GM12878 (cell line): ENCODE measurements around the gene SIL1.

Experiments
- BHLHE40 ChIP-seq, 2 experiments: fragments of 450-650 bp in 1 of 2; IDR thresholded peaks; 2 replicates each; pipeline ENCODE4 v1.6.1; 2011 to 2017; ENCODE audit warnings: low read depth in 2 of 2, borderline replicate concordance in 1 of 2, improper control_type of control experiment in 1 of 2, low read length in 1 of 2, mild to moderate bottlenecking in 1 of 2
- CEBPB ChIP-seq, 2 experiments: fragments of 150-350 bp in 1 of 2; IDR thresholded peaks; 2 replicates each; pipeline ENCODE4 v1.6.1; 2012 to 2014; ENCODE audit warnings: low read depth in 2 of 2, low read length in 2 of 2, borderline replicate concordance in 1 of 2, inconsistent platforms in 1 of 2
- DPF2 ChIP-seq: fragments of 450-650 bp; IDR thresholded peaks from 2 replicates; pipeline ENCODE4 v1.6.1; 2017; ENCODE audit warnings: mild to moderate bottlenecking
- FOS ChIP-seq: IDR thresholded peaks from 3 replicates; pipeline ENCODE4 v1.6.1; 2011; ENCODE audit warnings: borderline replicate concordance; ENCODE audit not compliant: insufficient read length; ENCODE audit errors: extremely low read depth
- TAF1 ChIP-seq: IDR thresholded peaks from 2 replicates; pipeline ENCODE4 v1.6.1; 2011; ENCODE audit warnings: mild to moderate bottlenecking, low read depth, low read length, borderline replicate concordance
- TF ChIP-seq, protein P1 (sequence below): fragments of 450-650 bp; IDR thresholded peaks from 2 replicates; pipeline ENCODE4 v1.6.1; 2018; ENCODE audit warnings: mild to moderate bottlenecking, low read depth, moderate library complexity; ENCODE audit not compliant: partially characterized antibody

DNA sequence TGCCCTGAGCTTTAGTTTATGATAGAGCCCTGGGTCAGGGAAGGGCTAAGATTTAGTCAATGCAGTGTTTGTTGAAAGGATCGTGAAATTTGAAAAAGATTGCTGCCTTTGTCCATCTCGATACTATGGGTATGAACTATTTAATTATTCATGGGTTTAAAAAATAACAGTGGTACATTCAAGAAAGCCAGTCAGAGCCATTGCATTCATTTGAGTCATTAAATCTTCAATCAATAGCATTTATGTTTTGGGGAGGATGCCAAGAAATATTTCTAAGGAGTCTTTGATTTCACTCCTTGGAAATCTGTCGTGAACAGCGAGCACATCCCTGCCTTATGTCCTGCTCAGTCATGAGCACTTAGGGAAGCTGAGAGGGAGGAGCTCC is 268.6 kb downstream of the SIL1 start:
- TF ChIP-seq, protein P1, sequence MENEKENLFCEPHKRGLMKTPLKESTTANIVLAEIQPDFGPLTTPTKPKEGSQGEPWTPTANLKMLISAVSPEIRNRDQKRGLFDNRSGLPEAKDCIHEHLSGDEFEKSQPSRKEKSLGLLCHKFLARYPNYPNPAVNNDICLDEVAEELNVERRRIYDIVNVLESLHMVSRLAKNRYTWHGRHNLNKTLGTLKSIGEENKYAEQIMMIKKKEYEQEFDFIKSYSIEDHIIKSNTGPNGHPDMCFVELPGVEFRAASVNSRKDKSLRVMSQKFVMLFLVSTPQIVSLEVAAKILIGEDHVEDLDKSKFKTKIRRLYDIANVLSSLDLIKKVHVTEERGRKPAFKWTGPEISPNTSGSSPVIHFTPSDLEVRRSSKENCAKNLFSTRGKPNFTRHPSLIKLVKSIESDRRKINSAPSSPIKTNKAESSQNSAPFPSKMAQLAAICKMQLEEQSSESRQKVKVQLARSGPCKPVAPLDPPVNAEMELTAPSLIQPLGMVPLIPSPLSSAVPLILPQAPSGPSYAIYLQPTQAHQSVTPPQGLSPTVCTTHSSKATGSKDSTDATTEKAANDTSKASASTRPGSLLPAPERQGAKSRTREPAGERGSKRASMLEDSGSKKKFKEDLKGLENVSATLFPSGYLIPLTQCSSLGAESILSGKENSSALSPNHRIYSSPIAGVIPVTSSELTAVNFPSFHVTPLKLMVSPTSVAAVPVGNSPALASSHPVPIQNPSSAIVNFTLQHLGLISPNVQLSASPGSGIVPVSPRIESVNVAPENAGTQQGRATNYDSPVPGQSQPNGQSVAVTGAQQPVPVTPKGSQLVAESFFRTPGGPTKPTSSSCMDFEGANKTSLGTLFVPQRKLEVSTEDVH: no peak
- no peak for TF ChIP-seq CEBPB (IDR thresholded peaks at IDR 0.05; ENCODE audit: borderline replicate concordance in 1 of 2, low read depth in 2 of 2, low read length in 2 of 2)
- TF ChIP-seq FOS: no peak
- no peak for TF ChIP-seq BHLHE40 (IDR thresholded peaks at IDR 0.05; ENCODE audit: borderline replicate concordance in 1 of 2, low read depth in 2 of 2, low read length in 1 of 2)
- no peak for TF ChIP-seq DPF2
- TF ChIP-seq TAF1: no peak
